Upper lobe of right lung (tissue), 1 donor: ENCODE measurements around the gene BIRC6. TPM values are rescaled to one million over a fixed set of nuclear protein-coding genes. Genes with fewer than 3 reads are reported as not detected.

Experiments used
- ATAC-seq: fragments of 200-7000 bp; cut with Tn5 transposase; one replicate; pipeline ENCODE4 v1.9.1; 2020; ENCODE audit warnings: mild to moderate bottlenecking, moderate library complexity
- DNase-seq: peaks from one replicate; pipeline ENCODE4 v3.0.0-alpha.2; 2020
- H3K27ac ChIP-seq: fragments of 200-600 bp; one replicate; pipeline ENCODE4 v1.8.0; 2022
- H3K27me3 ChIP-seq: fragments of 200-600 bp; one replicate; pipeline ENCODE4 v1.8.0; 2022; ENCODE audit warnings: mild to moderate bottlenecking
- H3K36me3 ChIP-seq: fragments of 200-600 bp; one replicate; pipeline ENCODE4 v1.8.0; 2022
- H3K4me1 ChIP-seq: fragments of 200-600 bp; one replicate; pipeline ENCODE4 v1.8.0; 2022
- H3K4me3 ChIP-seq: fragments of 200-600 bp; one replicate; pipeline ENCODE4 v1.8.0; 2022; ENCODE audit warnings: mild to moderate bottlenecking
- H3K9me3 ChIP-seq: fragments of 200-600 bp; one replicate; pipeline ENCODE4 v1.8.0; 2022
- CTCF ChIP-seq: fragments of 200-600 bp; IDR thresholded peaks from one replicate; pipeline ENCODE4 v1.8.0; 2022; ENCODE audit warnings: antibody characterized with exemption
- intact Hi-C: fragments of 100-400 bp; cut with DNase I; formaldehyde crosslinking; loops from one replicate; pipeline ENCODE4 v1.11.0; 2022
- total RNA-seq: library from RNA; stranded (reverse); fragmentation: NEBNext Ultra II Directional; extraction: Animal tissue kit (Norgen Biotek cat#: 25700); gene quantifications from one replicate; pipeline ENCODE4 v1.2.1, GENCODE V29; 2021
- donor health status: DM: no; HTN: yes; CAD: no; lungs with severe emphysema.

BIRC6 gene
- total RNA-seq, 1 donor from 2014 or later: 86.6 TPM

DNA sequence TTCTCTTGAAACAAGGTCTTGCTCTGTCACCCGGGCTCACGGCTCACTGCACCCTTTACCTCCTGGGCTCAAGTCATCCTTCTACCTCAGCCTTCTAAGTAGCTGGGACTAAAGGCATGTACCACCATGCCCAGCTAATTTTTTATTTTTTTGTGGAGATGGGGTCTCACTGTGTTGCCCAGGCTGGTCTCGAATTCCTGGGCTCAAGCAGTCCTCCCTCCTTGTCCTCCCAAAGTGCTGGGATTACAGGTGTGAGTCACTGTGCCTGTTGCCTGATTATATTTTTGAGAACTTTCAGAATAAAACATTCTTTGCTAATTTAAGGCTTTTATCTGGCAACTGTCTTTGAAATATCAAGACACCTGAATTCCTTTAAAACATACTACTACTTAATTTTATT lies 47.9 kb downstream of the BIRC6 start:
- Histone ChIP-seq H3K4me3 (no peak overlapping the region), H3K4me1 (no peaks in the 10 kb centered on the region)
- no peak for ATAC-seq

GRCh38 chr2:32416519-32416918 lies 59.7 kb downstream of the BIRC6 start:
- TF ChIP-seq CTCF: no peak
- DNase-seq (no peak), ATAC-seq (no peak)
- Histone ChIP-seq H3K27me3 (no peaks in the 10 kb centered on the region), H3K36me3 (peaks cover 27% of the 10 kb centered on the region), H3K27ac (no peak overlapping the region), H3K9me3 (no peaks in the 10 kb centered on the region), H3K4me3 (no peak overlapping the region), H3K4me1 (no peaks in the 10 kb centered on the region)
- intact Hi-C loops: no loop called here

More for the DNA sequence above, 47.9 kb downstream of the BIRC6 start:
- no peak for DNase-seq
- H3K27ac ChIP-seq: no peak overlapping the region
- TF ChIP-seq CTCF: no peak
- intact Hi-C loops: no loop called here
- no peaks in the 10 kb centered on the region for H3K9me3 ChIP-seq
- peaks cover 69% of the 10 kb centered on the region for H3K36me3 ChIP-seq
- no peaks in the 10 kb centered on the region for H3K27me3 ChIP-seq

DNA sequence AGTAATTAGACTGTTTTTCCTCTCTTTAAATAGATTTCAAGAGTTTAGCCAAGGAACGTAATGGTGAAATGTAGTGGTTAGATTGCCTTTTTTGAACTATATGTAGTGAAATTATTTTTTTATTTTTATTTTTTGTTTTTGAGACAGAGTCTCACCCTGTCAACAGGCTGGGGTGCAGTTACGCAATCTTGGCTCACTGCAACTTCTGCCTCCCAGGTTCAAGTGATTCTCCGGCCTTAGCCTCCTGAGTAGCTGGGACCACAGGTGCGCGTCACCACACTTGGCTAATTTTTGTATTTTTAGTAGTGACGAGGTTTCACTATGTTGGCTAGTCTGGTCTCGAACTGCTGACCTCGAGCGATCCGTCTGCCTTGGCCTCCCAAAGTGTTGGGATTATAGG lies 60.8 kb downstream of the BIRC6 start:
- Histone ChIP-seq H3K27me3 (no peaks in the 10 kb centered on the region), H3K4me1 (no peaks in the 10 kb centered on the region), H3K9me3 (no peaks in the 10 kb centered on the region), H3K4me3 (no peak overlapping the region), H3K36me3 (peaks cover 23% of the 10 kb centered on the region), H3K27ac (no peak overlapping the region)
- no peak for ATAC-seq
- intact Hi-C loops: no loop called here
- no peak for DNase-seq
- no peak for TF ChIP-seq CTCF

GRCh38 chr2:32418778-32419177 lies 62.0 kb downstream of the BIRC6 start:
- DNase-seq: no peak
- intact Hi-C loops: no loop called here
- H3K27ac ChIP-seq: no peak overlapping the region
- H3K4me1 ChIP-seq: no peaks in the 10 kb centered on the region
- no peaks in the 10 kb centered on the region for H3K9me3 ChIP-seq
- H3K4me3 ChIP-seq: no peak overlapping the region
- peaks cover 23% of the 10 kb centered on the region for H3K36me3 ChIP-seq
- H3K27me3 ChIP-seq: no peaks in the 10 kb centered on the region
- no peak for ATAC-seq
- no peak for TF ChIP-seq CTCF

DNA sequence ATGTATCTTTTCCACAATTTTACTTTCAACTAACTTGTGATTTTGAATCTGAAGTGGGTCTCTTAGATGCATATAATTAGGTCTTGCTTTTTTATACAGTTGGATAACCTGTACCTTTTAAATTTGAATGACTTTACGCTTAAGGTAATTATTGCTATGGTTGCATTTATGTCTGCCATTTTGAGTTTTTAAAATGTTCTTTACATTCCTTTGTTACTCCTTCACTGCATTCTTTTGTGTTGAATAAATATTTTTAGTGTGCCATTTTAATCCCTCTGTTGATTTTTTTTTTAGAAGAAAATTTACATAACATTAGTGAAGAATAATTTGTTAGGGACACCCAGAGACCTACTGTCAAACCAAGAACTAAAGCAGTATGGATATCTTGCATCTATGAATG lies 65.3 kb downstream of the BIRC6 start:
- peaks cover 11% of the 10 kb centered on the region for H3K4me1 ChIP-seq
- no peak for ATAC-seq
- no peaks in the 10 kb centered on the region for H3K36me3 ChIP-seq
- DNase-seq: no peak
- H3K9me3 ChIP-seq: no peaks in the 10 kb centered on the region
- H3K27me3 ChIP-seq: no peaks in the 10 kb centered on the region
- no peak overlapping the region for H3K4me3 ChIP-seq
- H3K27ac ChIP-seq: no peak overlapping the region
- no peak for TF ChIP-seq CTCF
- intact Hi-C loops: no loop called here

DNA sequence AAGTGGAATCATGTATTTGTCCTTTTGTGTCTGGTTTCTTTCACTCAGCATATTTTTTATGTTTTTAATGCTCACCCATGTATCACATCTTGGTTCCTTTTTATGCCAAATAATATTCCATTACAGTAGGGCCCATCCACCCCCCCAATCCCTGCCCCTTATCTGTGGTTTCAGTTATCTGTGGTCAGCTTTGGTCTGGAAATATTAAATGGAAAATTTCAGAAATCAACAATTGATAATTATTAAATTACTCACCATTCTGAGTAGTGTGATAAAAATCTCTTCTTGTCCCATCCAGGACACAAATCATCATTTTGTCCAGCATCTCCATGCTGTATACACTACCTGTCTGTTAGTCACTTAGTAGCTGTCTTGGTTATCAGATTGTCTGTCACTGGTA lies 66.7 kb downstream of the BIRC6 start:
- Histone ChIP-seq H3K4me1 (peaks cover 19% of the 10 kb centered on the region), H3K27ac (no peak overlapping the region), H3K36me3 (no peaks in the 10 kb centered on the region), H3K27me3 (no peaks in the 10 kb centered on the region), H3K9me3 (no peaks in the 10 kb centered on the region), H3K4me3 (no peak overlapping the region)
- ATAC-seq (no peak), DNase-seq (no peak)
- intact Hi-C loops: no loop called here
- no peak for TF ChIP-seq CTCF
